Measurements from ENCODE around the gene MAP7D2. TPM values are rescaled to one million over a fixed set of nuclear protein-coding genes. Genes with fewer than 3 reads are reported as not detected.

The MAP7D2 gene
- total and polyA plus RNA-seq, 2 experiments from 2014 or later = 0.90 to 1.6 TPM

- Histone ChIP-seq H3K4me1 (ENCODE audit: insufficient read depth) (no peaks in the 10 kb centered on the region), H3K27ac (ENCODE audit: low read depth) (no peak overlapping the region), H3K4me3 (no peak overlapping the region), H3K36me3 (ENCODE audit: insufficient read depth) (no peaks in the 10 kb centered on the region), H3F3A (replicated peaks; ENCODE audit: low read depth) (no peaks in the 10 kb centered on the region), H3K4me2 (no peak overlapping the region), H3K79me2 (replicated peaks; ENCODE audit: insufficient read depth) (no peaks in the 10 kb centered on the region), H3K9me2 (ENCODE audit: insufficient read depth) (no peaks in the 10 kb centered on the region), H3K27me3 (ENCODE audit: insufficient read depth) (no peaks in the 10 kb centered on the region), H2AFZ (no peak overlapping the region), H4K20me1 (replicated peaks; ENCODE audit: insufficient read depth) (no peaks in the 10 kb centered on the region)
- no peak for TF ChIP-seq ZNF114 (CRISPR knock-in tag; IDR thresholded peaks at IDR 0.05)
- no peak for TF ChIP-seq EZH2 (IDR thresholded peaks at IDR 0.05; ENCODE audit: low read depth, unreplicated experiment)
- no peak for TF ChIP-seq JUNB (IDR thresholded peaks at IDR 0.05; ENCODE audit: unreplicated experiment)
- TF ChIP-seq, protein P1, sequence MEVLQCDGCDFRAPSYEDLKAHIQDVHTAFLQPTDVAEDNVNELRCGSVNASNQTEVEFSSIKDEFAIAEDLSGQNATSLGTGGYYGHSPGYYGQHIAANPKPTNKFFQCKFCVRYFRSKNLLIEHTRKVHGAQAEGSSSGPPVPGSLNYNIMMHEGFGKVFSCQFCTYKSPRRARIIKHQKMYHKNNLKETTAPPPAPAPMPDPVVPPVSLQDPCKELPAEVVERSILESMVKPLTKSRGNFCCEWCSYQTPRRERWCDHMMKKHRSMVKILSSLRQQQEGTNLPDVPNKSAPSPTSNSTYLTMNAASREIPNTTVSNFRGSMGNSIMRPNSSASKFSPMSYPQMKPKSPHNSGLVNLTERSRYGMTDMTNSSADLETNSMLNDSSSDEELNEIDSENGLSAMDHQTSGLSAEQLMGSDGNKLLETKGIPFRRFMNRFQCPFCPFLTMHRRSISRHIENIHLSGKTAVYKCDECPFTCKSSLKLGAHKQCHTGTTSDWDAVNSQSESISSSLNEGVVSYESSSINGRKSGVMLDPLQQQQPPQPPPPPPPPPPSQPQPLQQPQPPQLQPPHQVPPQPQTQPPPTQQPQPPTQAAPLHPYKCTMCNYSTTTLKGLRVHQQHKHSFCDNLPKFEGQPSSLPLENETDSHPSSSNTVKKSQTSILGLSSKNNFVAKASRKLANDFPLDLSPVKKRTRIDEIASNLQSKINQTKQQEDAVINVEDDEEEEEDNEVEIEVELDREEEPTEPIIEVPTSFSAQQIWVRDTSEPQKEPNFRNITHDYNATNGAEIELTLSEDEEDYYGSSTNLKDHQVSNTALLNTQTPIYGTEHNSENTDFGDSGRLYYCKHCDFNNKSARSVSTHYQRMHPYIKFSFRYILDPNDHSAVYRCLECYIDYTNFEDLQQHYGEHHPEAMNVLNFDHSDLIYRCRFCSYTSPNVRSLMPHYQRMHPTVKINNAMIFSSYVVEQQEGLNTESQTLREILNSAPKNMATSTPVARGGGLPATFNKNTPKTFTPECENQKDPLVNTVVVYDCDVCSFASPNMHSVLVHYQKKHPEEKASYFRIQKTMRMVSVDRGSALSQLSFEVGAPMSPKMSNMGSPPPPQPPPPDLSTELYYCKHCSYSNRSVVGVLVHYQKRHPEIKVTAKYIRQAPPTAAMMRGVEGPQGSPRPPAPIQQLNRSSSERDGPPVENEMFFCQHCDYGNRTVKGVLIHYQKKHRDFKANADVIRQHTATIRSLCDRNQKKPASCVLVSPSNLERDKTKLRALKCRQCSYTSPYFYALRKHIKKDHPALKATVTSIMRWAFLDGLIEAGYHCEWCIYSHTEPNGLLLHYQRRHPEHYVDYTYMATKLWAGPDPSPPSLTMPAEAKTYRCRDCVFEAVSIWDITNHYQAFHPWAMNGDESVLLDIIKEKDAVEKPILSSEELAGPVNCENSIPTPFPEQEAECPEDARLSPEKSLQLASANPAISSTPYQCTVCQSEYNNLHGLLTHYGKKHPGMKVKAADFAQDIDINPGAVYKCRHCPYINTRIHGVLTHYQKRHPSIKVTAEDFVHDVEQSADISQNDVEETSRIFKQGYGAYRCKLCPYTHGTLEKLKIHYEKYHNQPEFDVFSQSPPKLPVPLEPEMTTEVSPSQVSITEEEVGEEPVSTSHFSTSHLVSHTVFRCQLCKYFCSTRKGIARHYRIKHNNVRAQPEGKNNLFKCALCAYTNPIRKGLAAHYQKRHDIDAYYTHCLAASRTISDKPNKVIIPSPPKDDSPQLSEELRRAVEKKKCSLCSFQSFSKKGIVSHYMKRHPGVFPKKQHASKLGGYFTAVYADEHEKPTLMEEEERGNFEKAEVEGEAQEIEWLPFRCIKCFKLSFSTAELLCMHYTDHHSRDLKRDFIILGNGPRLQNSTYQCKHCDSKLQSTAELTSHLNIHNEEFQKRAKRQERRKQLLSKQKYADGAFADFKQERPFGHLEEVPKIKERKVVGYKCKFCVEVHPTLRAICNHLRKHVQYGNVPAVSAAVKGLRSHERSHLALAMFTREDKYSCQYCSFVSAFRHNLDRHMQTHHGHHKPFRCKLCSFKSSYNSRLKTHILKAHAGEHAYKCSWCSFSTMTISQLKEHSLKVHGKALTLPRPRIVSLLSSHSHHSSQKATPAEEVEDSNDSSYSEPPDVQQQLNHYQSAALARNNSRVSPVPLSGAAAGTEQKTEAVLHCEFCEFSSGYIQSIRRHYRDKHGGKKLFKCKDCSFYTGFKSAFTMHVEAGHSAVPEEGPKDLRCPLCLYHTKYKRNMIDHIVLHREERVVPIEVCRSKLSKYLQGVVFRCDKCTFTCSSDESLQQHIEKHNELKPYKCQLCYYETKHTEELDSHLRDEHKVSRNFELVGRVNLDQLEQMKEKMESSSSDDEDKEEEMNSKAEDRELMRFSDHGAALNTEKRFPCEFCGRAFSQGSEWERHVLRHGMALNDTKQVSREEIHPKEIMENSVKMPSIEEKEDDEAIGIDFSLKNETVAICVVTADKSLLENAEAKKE (CRISPR knock-in tag; IDR thresholded peaks at IDR 0.05) = no peak
- TF ChIP-seq EZH2phosphoT487 (IDR thresholded peaks at IDR 0.05; ENCODE audit: unreplicated experiment) = no peak
- no peak for TF ChIP-seq STAT1 (IDR thresholded peaks at IDR 0.05; ENCODE audit: unreplicated experiment)
- no peak for TF ChIP-seq NANOG (IDR thresholded peaks at IDR 0.05; ENCODE audit: borderline replicate concordance)
- TF ChIP-seq POLR2AphosphoS5 (IDR thresholded peaks at IDR 0.05; ENCODE audit: low read depth) = no peak
- no peak for TF ChIP-seq REST (IDR thresholded peaks at IDR 0.05; ENCODE audit: unreplicated experiment)
- TF ChIP-seq, protein P2, sequence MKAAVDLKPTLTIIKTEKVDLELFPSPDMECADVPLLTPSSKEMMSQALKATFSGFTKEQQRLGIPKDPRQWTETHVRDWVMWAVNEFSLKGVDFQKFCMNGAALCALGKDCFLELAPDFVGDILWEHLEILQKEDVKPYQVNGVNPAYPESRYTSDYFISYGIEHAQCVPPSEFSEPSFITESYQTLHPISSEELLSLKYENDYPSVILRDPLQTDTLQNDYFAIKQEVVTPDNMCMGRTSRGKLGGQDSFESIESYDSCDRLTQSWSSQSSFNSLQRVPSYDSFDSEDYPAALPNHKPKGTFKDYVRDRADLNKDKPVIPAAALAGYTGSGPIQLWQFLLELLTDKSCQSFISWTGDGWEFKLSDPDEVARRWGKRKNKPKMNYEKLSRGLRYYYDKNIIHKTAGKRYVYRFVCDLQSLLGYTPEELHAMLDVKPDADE (IDR thresholded peaks at IDR 0.05) = no peak
- TF ChIP-seq ZNF331 (CRISPR knock-in tag; IDR thresholded peaks at IDR 0.05; ENCODE audit: low read depth) = no peak
- TF ChIP-seq, protein P3, sequence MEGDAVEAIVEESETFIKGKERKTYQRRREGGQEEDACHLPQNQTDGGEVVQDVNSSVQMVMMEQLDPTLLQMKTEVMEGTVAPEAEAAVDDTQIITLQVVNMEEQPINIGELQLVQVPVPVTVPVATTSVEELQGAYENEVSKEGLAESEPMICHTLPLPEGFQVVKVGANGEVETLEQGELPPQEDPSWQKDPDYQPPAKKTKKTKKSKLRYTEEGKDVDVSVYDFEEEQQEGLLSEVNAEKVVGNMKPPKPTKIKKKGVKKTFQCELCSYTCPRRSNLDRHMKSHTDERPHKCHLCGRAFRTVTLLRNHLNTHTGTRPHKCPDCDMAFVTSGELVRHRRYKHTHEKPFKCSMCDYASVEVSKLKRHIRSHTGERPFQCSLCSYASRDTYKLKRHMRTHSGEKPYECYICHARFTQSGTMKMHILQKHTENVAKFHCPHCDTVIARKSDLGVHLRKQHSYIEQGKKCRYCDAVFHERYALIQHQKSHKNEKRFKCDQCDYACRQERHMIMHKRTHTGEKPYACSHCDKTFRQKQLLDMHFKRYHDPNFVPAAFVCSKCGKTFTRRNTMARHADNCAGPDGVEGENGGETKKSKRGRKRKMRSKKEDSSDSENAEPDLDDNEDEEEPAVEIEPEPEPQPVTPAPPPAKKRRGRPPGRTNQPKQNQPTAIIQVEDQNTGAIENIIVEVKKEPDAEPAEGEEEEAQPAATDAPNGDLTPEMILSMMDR (conservative IDR thresholded peaks at IDR 0.05; ENCODE audit: low read depth in 2 of 2) = no peak
- DNase-seq (ENCODE audit: low spot score) (no peak), ATAC-seq (no peak)
- peaks cover 2% of the 10 kb centered on the region for H3K27me3 Mint-ChIP-seq (ENCODE audit: insufficient read depth, low read depth, poor library complexity)
- H3K4me3 Mint-ChIP-seq = no peak overlapping the region
- no peaks in the 10 kb centered on the region for H3K36me3 Mint-ChIP-seq (ENCODE audit: low read depth)
- no peaks in the 10 kb centered on the region for H3K4me1 Mint-ChIP-seq
- no peak overlapping the region for H3K27ac Mint-ChIP-seq
- H3K9me3 Mint-ChIP-seq = no peaks in the 10 kb centered on the region; the same call in 2 of the 3 replicates
Observed at GRCh38 chrX:20101934-20102581, 14.6 kb downstream of the MAP7D2 start.
